AG04450 (cell line): ENCODE data around the gene PIGH. TPM values are rescaled to one million over a fixed set of nuclear protein-coding genes. Genes with fewer than 3 reads are reported as not detected.
"Not testable (repeated sequence)": the region's sequence is repeated elsewhere in the genome, so short reads cannot be mapped to it uniquely, and the experiment has no call there.

Experiments
- CTCF ChIA-PET: fragments of 300-600, 350-600 bp; formaldehyde crosslinking; extraction: SDS; loops from one replicate; lab custom pipeline; 2022; ENCODE audit warnings: antibody characterized with exemption, inconsistent platforms; lab: Charles Lee
- POLR2A ChIA-PET: fragments of 350-600 bp; formaldehyde crosslinking; extraction: SDS; loops from one replicate; lab custom pipeline; 2021; ENCODE audit warnings: antibody characterized with exemption, inconsistent platforms; lab: Yijun Ruan, JAX
- DNase-seq: peaks from one replicate; pipeline ENCODE4 v3.0.0-alpha.2; 2011; ENCODE audit warnings: low read depth, low spot score
- H3K27ac ChIP-seq: one replicate; pipeline ENCODE4 v1.5.1; 2012; ENCODE audit warnings: low read depth, low read length, control low read depth
- H3K27me3 ChIP-seq: one replicate; pipeline ENCODE4 v1.6.0; 2012; ENCODE audit warnings: low read length; ENCODE audit not compliant: control insufficient read depth, insufficient read depth
- H3K4me3 ChIP-seq: 2 replicates; pipeline ENCODE4 v1.5.1; 2011; ENCODE audit warnings: mild to moderate bottlenecking, low read depth, low read length, control low read depth
- H3K9me3 ChIP-seq: 2 replicates; pipeline ENCODE4 v1.5.1; 2012; ENCODE audit warnings: low read length; ENCODE audit not compliant: control insufficient read depth, insufficient read depth
- CTCF ChIP-seq: IDR thresholded peaks from 2 replicates; pipeline ENCODE4 v1.5.1; 2011; ENCODE audit warnings: low read depth, low read length, control low read depth, inconsistent platforms
- polyA plus RNA-seq: library from polyadenylated mRNA; depleted of rRNA; stranded (reverse); fragments of >200 nt; gene quantifications from 2 replicates; pipeline ENCODE4 v1.2.3, GENCODE V29; 2011

The PIGH gene
- polyA plus RNA-seq, 1 experiment = 17.6 TPM

DNA sequence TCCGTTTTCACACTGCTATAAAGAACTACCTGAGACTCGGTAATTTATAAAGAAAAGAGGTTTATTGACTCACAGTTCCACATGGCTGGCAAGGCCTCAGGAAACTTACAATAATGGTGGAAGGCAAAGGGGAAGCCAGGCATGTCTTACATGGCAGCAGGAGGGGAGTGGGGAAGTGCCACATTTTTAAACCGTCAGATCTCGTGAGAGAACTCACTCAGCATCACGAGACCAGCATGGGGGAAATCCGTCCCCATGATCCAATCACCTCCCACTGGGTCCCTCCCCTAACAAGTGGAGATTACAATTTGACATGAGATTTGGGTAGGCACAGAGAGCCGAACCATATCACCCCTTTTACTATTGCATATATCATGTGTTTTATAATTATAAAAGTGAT, 2.0 kb upstream of the PIGH start:
- CTCF ChIA-PET = interaction anchor here (0.7 to 4.8 kb wide), 2 partner anchors 16 to 102 kb away, joined by 3 to 35 read pairs; no protein-coding TSS in a partner anchor
- peaks cover 2% of the 10 kb centered on the region for H3K27me3 ChIP-seq
- no peak overlapping the region for H3K4me3 ChIP-seq
- H3K9me3 ChIP-seq = peaks cover 4% of the 10 kb centered on the region; the same call in 1 of the 2 replicates
- H3K27ac ChIP-seq = no peak overlapping the region
- no peak for TF ChIP-seq CTCF
- POLR2A ChIA-PET = no interaction called here
- no peak for DNase-seq

DNA sequence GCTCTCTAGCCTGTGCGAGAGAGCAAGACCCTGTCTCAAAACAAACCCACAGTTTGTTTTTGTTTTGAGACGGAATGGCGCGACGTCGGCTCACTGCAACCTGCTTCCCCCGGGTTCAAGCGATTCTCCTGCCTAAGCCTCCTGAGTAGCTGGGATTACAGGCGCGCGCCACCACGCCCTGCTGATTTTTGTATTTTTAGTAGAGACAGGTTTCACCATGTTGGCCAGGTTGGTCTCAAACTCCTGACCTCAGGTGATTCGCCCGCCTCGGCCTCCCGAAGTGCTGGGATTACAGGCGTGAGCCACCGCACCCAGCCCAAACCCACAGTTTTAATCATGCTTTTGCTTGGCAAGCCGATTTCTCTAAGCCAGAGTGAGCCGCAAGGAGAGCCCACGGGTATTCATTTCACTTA, 500 bp upstream of the PIGH start:
- ChIA-PET POLR2A (interaction anchor here (0.6 to 1.2 kb wide), 6 partner anchors 12 to 95 kb away, joined by 3 to 4 read pairs (median 3); partner anchors contain the start of genes ARG2 and RDH11), CTCF (interaction anchor here (0.6 to 4.8 kb wide), 33 partner anchors 8 to 1241 kb away, joined by 3 to 35 read pairs (median 4); partner anchors contain the start of genes ARG2, ATP6V1D, EIF2S1 and RDH11)
- DNase-seq, H3K9me3 ChIP-seq, H3K27me3 ChIP-seq: not testable (repeated sequence)
- Histone ChIP-seq H3K27ac (peak overlapping the region; percentile 68), H3K4me3 (peak overlapping the region; percentile 83)

DNA sequence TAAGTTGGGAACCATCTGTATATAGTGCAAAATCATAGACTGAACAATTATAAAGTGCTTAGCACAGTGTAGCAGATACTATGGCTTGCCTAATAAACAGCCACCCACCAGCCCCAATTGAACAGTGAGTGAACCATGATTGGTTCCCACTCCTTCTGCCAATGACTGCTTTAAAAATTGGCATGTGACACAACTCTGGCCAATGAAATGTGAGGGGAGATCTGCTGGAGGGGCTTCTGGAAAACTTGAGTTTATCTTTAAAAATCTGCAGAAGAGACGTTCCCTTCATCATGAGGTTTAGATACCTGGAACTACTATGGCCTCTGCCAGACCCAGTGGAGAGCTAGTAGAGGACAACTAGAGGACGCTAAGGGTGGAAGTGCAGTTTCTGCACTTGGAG, 4.7 kb downstream of the PIGH start:
- H3K27me3 ChIP-seq = no peaks in the 10 kb centered on the region
- CTCF ChIA-PET = interaction anchor here (0.6 to 1.3 kb wide), 2 partner anchors 11 to 24 kb away, joined by 4 to 5 read pairs; no protein-coding TSS in a partner anchor
- POLR2A ChIA-PET = no interaction called here
- no peak for DNase-seq
- TF ChIP-seq CTCF = no peak
- peaks cover under 1% of the 10 kb centered on the region; the same call in 1 of the 2 replicates for H3K9me3 ChIP-seq
- H3K4me3 ChIP-seq = no peak overlapping the region
- no peak overlapping the region for H3K27ac ChIP-seq

- H3K4me3 ChIP-seq, DNase-seq, H3K9me3 ChIP-seq, H3K27ac ChIP-seq, H3K27me3 ChIP-seq, POLR2A ChIA-PET: not testable (repeated sequence)
- CTCF ChIA-PET = interaction anchor here (2.1 kb wide), 1 partner anchor 111 kb away, joined by 7 read pairs; no protein-coding TSS in a partner anchor
Observed at GRCh38 chr14:67593650-67594049, 6.4 kb downstream of the PIGH start.

DNA sequence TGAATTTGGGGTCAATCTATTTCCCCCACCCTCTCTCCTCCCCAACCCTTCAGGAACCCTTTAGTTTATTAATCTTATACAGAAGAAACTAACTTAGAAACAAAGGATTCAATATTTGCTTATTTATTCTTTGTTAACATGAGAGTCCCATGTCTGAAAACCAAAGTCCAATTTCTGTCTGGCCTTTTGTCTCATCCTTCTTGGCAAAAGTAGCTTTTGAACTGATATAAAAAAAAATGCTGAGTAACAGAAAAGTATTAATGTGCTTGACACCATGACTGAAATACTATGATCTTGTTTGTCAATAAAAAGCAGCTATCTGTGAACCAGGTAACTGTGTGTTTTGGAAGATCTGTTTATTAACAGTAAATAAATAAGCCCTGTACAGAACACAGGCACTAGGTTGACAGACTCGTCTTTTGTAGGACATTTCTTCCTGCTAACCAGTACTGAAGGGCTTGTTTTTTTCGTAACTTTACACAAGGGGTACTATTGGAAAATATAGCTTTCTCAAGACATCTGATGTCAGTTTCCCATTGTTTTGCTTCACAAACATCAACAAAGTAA, 10.8 kb downstream of the PIGH start:
- no peaks in the 10 kb centered on the region for H3K9me3 ChIP-seq
- no peak overlapping the region for H3K27ac ChIP-seq
- no peak for TF ChIP-seq CTCF
- DNase-seq = no peak
- no peak overlapping the region for H3K4me3 ChIP-seq
- POLR2A ChIA-PET = no interaction called here
- H3K27me3 ChIP-seq = no peaks in the 10 kb centered on the region
- CTCF ChIA-PET = interaction anchor here (0.7 to 2.8 kb wide), 5 partner anchors 11 to 116 kb away, joined by 3 to 22 read pairs (median 12); partner anchors contain the start of gene PIGH

GRCh38 chr14:67586369-67586768, 13.7 kb downstream of the PIGH start:
- TF ChIP-seq CTCF = no peak
- H3K4me3 ChIP-seq = no peak overlapping the region
- ChIA-PET POLR2A (interaction anchor here (0.7 kb wide), 1 partner anchor 184 kb away, joined by 3 read pairs; no protein-coding TSS in a partner anchor), CTCF (interaction anchor here (0.8 to 8.3 kb wide), 6 partner anchors 16 to 159 kb away, joined by 3 to 208 read pairs (median 10); partner anchors contain the start of gene RDH12)
- no peaks in the 10 kb centered on the region for H3K9me3 ChIP-seq
- no peak for DNase-seq
- peaks cover 3% of the 10 kb centered on the region for H3K27me3 ChIP-seq
- no peak overlapping the region for H3K27ac ChIP-seq
